Gastroesophageal sphincter (tissue), 3 donors: ENCODE data around the gene TCF25.

Source experiments
- CTCF ChIP-seq, 4 experiments: fragments of 200-600 bp in 2 of 4; fragments of 450-650 bp in 2 of 4; sonication (generic) in 1 of 4; IDR thresholded peaks; one replicate each; pipeline ENCODE4 v1.5.1; 2017 to 2019; ENCODE audit warnings: antibody characterized with exemption in 4 of 4, mild to moderate bottlenecking in 2 of 4, moderate library complexity in 2 of 4
- POLR2A ChIP-seq, 2 donors: fragments of 450-650 bp; IDR thresholded peaks; one replicate each; pipeline ENCODE4 v1.6.1; 2017; ENCODE audit warnings: antibody characterized with exemption in 2 of 2, mild to moderate bottlenecking in 2 of 2, moderate library complexity in 1 of 2
- POLR2AphosphoS5 ChIP-seq: sonication (generic); formaldehyde crosslinking; IDR thresholded peaks from one replicate; pipeline ENCODE4 v1.6.1; 2017; ENCODE audit warnings: antibody characterized with exemption

GRCh38 chr16:89898201-89898967 lies 25.0 kb downstream of the TCF25 start:
- TF ChIP-seq CTCF (IDR thresholded peaks at IDR 0.05) (no peak), POLR2A (IDR thresholded peaks at IDR 0.05) (no peak), POLR2AphosphoS5 (no peak)
